GM19238 (cell line): ENCODE results near the gene CHRND.

ENCODE experiments used
- DNase-seq: peaks from one replicate; pipeline ENCODE4 v3.0.0; 2011; ENCODE audit warnings: low spot score; ENCODE audit not compliant: insufficient read length

Gene CHRND

GRCh38 chr2:232573042-232573441 is 47.1 kb downstream of the CHRND start:
- no peak for DNase-seq

DNA sequence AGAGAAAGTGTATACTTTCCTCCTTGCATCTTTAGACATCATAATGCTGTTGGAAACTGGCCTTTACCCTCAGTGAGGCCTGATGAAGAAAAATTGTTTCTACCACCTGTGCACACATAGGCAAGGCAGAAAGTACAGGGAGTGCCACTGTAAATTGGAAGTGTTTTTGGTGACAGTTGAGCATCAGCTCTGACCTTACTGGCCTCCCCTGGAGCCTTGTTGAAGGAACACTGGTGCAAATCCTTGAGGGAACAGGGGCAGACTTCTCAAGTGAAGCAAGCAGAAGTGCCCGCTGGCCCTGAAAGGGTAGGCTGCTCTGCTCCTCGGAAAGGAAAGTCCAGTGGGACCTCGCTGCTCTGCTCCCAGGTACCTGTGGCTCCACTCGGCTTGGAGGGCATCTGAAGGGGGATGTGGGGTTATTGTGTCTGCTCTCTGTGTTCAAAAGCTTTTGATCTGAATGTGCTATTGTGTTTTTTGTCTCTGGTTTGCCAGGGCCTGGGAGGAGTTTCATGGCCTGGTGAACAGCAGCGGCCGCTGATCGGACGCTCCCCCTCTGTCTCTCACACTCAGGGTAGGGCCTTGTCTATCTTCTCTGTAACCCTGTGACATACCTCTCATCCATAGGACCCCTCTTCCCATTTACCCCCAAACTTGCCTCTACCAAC is 47.9 kb downstream of the CHRND start:
- DNase-seq: no peak

DNA sequence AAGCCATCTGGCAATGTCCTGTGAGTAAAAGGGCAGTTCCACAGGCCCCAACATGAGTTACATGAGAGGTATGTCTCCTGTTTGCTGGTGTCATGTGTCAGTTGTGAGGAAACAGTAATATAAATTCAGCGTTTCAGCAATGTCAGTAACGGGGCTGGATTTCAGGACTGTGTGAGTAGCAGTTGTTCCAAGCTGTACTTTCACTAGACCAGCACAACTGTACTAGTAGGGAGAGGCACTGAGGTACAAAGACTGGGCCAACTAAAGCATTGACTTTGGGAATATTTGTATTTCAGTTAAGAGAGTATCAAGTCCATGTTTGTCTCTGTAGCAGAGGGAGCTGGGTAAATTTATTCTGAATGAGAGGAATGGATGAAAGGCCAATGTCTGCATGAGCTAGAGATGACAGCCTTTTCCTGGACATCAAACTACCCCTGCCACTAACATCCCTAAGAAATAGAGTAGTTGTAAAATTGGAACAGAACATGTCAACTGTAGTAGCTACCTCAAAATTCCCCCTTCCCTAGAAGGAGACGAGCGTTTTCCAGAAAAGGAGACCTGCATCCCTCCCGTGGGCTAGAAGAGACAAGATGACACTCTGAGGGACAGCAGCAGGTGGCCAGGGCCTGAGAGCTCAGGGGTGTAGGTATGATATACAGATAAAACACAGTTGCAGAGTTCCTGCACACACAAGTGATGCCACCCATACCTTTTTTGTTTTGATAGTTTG is 48.9 kb downstream of the CHRND start:
- no peak for DNase-seq

DNA sequence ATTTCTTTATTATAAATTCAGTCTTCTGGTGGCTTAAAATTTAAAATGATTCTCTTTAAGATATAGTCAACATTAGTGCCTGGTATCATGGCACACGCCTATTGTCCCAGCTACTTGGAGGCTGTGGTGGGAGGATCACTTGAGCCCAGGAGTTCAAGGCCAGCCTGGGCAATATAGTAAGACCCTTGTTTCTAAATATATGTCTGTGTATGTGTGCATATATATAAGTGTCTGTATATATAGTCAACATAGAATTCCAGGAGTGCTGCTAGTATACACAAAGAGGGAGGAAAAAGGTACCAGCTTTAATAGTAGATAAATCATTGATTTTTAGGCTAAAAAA is 49.4 kb downstream of the CHRND start:
- no peak for DNase-seq

GRCh38 chr2:232576995-232577394 is 51.0 kb downstream of the CHRND start:
- no peak for DNase-seq

- no peak for DNase-seq
These were observed 51.9 kb downstream of the CHRND start for GRCh38 chr2:232577841-232578240.

DNA sequence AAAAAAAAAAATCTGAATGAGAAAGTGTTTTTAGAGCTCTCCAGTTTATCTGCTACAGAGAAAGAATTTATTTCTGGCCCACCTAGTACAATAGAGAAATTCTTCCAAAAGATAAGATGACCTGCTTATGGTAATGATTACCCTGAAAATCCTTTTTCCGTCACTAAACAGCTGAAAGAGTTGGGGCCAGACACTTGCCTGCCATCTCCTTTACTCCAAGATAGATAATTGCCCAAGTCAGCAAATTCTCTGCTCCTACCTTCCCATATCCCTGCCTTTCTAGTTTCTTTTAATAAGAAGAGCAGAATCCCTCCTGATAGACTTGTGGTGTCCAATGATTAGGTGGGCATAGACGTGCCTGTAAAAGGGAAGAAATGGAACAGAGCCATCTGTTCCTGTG is 52.7 kb downstream of the CHRND start:
- no peak for DNase-seq

DNA sequence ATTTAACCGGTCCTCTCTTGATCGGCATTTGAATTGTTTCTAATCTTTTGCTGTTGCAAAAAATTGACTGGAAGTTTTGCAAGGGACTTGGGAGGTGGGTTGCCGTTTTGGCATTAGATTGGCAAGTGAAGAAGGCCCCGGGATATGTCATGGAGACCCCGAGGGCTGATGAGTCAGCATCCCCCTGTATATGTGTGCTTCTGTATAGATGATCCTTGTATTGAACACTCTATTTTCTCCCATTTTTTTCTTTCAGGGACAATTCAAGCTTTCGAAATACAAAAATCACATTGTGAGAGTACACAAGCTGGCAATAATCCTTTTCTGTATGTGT is 54.7 kb downstream of the CHRND start:
- no peak for DNase-seq

- DNase-seq: no peak
These were observed 55.8 kb downstream of the CHRND start for GRCh38 chr2:232581725-232582124.

GRCh38 chr2:232584238-232584637 is 58.3 kb downstream of the CHRND start:
- no peak for DNase-seq
